B cell (primary cell): ENCODE measurements around the gene PLCL1. TPM values are rescaled to one million over a fixed set of nuclear protein-coding genes. Genes with fewer than 3 reads are reported as not detected.

Source experiments
- ATAC-seq: fragments of 200-7000 bp; cut with Tn5 transposase; one replicate; pipeline ENCODE4 v1.10.0; 2021; ENCODE audit warnings: low read depth, mild to moderate bottlenecking, moderate number of reproducible peaks, moderate library complexity
- CTCF ChIA-PET: fragments of 350-600 bp; sonication (Branson Sonifier 250); formaldehyde crosslinking; loops from one replicate; lab custom pipeline; 2021; ENCODE audit warnings: antibody characterized with exemption, inconsistent platforms; lab: Charles Lee
- POLR2A ChIA-PET: fragments of 350-600 bp; sonication (Branson Sonifier 250); formaldehyde crosslinking; loops from one replicate; lab custom pipeline; 2021; ENCODE audit warnings: antibody characterized with exemption; lab: Charles Lee
- DNase-seq: peaks from one replicate; pipeline ENCODE4 v3.0.0; 2013
- H2AFZ ChIP-seq: 2 replicates; pipeline ENCODE4 v1.6.1; 2012; ENCODE audit warnings: mild to moderate bottlenecking, low read depth, low read length; ENCODE audit not compliant: insufficient read depth, poor library complexity, severe bottlenecking
- H3K27ac ChIP-seq, 2 donors: 1 replicate in 1 of 2; 2 replicates in 1 of 2; pipeline ENCODE4 v1.5.1; 2012 to 2013; ENCODE audit warnings: low read length in 2 of 2, mild to moderate bottlenecking in 2 of 2, moderate library complexity in 1 of 2
- H3K27me3 ChIP-seq, 4 experiments: fragments of 200-600 bp in 1 of 4; sonication (generic) in 1 of 4; replicated peaks in 1 of 4; 1 replicate in 2 of 4; 2 replicates in 2 of 4; pipeline versions ENCODE4 v1.6.1 to v1.7.0; 2013 to 2016; ENCODE audit warnings: low read length in 3 of 4, mild to moderate bottlenecking in 2 of 4, mixed read lengths in 1 of 4, moderate library complexity in 1 of 4; ENCODE audit not compliant: insufficient read depth in 4 of 4, control insufficient read depth in 3 of 4; ENCODE audit errors: control extremely low read depth in 1 of 4
- H3K36me3 ChIP-seq, 2 experiments: replicated peaks in 1 of 2; 1 replicate in 1 of 2; 2 replicates in 1 of 2; pipeline versions ENCODE4 v1.6.1 to v1.7.1; 2013; ENCODE audit warnings: low read length in 1 of 2; ENCODE audit not compliant: insufficient read depth in 2 of 2, control insufficient read depth in 1 of 2; ENCODE audit errors: control extremely low read depth in 1 of 2, extremely low read depth in 1 of 2
- H3K4me1 ChIP-seq, 2 donors: fragments of 200-600 bp in 1 of 2; sonication (generic) in 1 of 2; 1 replicate in 1 of 2; 2 replicates in 1 of 2; pipeline versions ENCODE4 v1.5.1 to v1.6.1; 2013 to 2017; ENCODE audit warnings: low read length in 2 of 2; ENCODE audit not compliant: control insufficient read depth in 2 of 2, insufficient read depth in 2 of 2
- H3K4me2 ChIP-seq: replicated peaks from 2 replicates; pipeline ENCODE3; 2012; ENCODE audit warnings: mild to moderate bottlenecking, low read depth, low read length; ENCODE audit not compliant: poor library complexity, severe bottlenecking
- H3K4me3 ChIP-seq, 5 experiments: fragments of 200-600 bp in 1 of 5; sonication (generic) in 1 of 5; 1 replicate in 3 of 5; 2 replicates in 2 of 5; pipeline versions ENCODE4 v1.5.1 to v1.7.0; 2011 to 2016; ENCODE audit warnings: low read length in 4 of 5, mild to moderate bottlenecking in 4 of 5, low read depth in 2 of 5, control low read depth in 1 of 5, moderate library complexity in 1 of 5; ENCODE audit not compliant: insufficient read depth in 1 of 5; ENCODE audit errors: control extremely low read depth in 1 of 5, extremely low read depth in 1 of 5
- H3K79me2 ChIP-seq: fragments of 200-600 bp; sonication (generic); one replicate; pipeline ENCODE4 v1.6.0; 2016; ENCODE audit warnings: low read length; ENCODE audit not compliant: control insufficient read depth, insufficient read depth
- H3K9ac ChIP-seq: fragments of 200-600 bp; sonication (generic); 2 replicates; pipeline ENCODE4 v1.6.1; 2017; ENCODE audit warnings: mild to moderate bottlenecking, low read length, moderate library complexity
- H3K9me3 ChIP-seq, 3 donors: one replicate each; pipeline versions ENCODE4 v1.6.1 to v1.7.1; 2013; ENCODE audit warnings: low read length in 2 of 3; ENCODE audit not compliant: control insufficient read depth in 2 of 3, insufficient read depth in 1 of 3; ENCODE audit errors: control extremely low read depth in 1 of 3
- H4K20me1 ChIP-seq: 2 replicates; pipeline ENCODE4 v1.6.0; 2012; ENCODE audit warnings: mild to moderate bottlenecking, low read length; ENCODE audit not compliant: insufficient read depth, control insufficient read depth, poor library complexity, severe bottlenecking
- H3K27ac Mint-ChIP-seq: one replicate; pipeline ENCODE4 v1.8.0; 2021; ENCODE audit warnings: mixed read lengths
- H3K27me3 Mint-ChIP-seq: one replicate; pipeline ENCODE4 v1.8.0; 2021; ENCODE audit warnings: mixed read lengths
- H3K4me1 Mint-ChIP-seq: one replicate; pipeline ENCODE4 v1.8.0; 2021; ENCODE audit warnings: mixed read lengths
- H3K4me3 Mint-ChIP-seq: one replicate; pipeline ENCODE4 v1.8.0; 2021; ENCODE audit warnings: mixed read lengths
- H3K9me3 Mint-ChIP-seq: one replicate; pipeline ENCODE4 v1.8.0; 2022; ENCODE audit warnings: mixed read lengths; ENCODE audit not compliant: insufficient read depth
- EZH2 ChIP-seq: IDR thresholded peaks from 2 replicates; pipeline ENCODE4 v1.6.1; 2012; ENCODE audit warnings: borderline replicate concordance, low read depth, mild to moderate bottlenecking, moderate library complexity, low read length; ENCODE audit not compliant: insufficient read depth, poor library complexity, severe bottlenecking
- WGBS: methylation state at CpG from one replicate; pipeline ENCODE4 v1.1.5; 2013; ENCODE audit warnings: missing lambda C conversion rate; ENCODE audit not compliant: insufficient coverage; 5-methylcytosine and 5-hydroxymethylcytosine counted together
- intact Hi-C: fragments of 100-400 bp; cut with micrococcal nuclease; formaldehyde crosslinking; loops from one replicate; pipeline ENCODE4 v1.10.0; 2022
- polyA plus RNA-seq: library from polyadenylated mRNA; depleted of rRNA; stranded (reverse); fragments of >200 nt; gene quantifications from 2 replicates; pipeline ENCODE4 v1.2.3, GENCODE V29; 2012
- total RNA-seq, 2 donors: library from RNA; stranded (reverse); fragments of 120-200 nt in 1 of 2; gene quantifications; 1 replicate in 1 of 2; 2 replicates in 1 of 2; pipeline versions ENCODE4 v1.2.3 to v1.2.4, GENCODE V29; 2013 to 2022
- TF ChIP-seq, protein P1 (sequence below): fragments of 200-600 bp; IDR thresholded peaks from one replicate; pipeline ENCODE4 v1.8.0; 2022; ENCODE audit warnings: antibody characterized with exemption, mild to moderate bottlenecking

PLCL1 gene
- total and polyA plus RNA-seq, 2 donors (not counting 1 experiment from before 2014, with no cell fraction given), result 0.07 to 0.25 TPM

DNA sequence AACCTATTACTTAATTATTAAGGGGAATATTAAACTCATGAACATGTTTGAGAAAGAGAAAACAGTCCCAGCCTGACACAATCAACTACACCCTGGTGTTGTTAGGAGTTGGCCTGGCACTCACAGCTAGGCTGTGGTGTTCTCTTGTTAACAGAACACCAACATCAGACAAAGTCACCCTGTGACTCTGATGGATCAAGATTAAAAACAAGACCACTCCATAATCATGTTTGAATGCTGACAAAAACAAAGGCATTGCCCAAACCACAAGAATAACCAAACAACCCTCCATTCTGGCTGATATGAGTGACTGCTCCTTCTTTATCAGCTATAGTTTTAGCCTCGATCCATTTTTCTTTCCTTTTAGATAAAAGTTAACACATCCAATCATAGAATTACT is 22.3 kb upstream of the PLCL1 start:
- Mint-ChIP-seq H3K27ac (no peak overlapping the region), H3K9me3 (no peaks in the 10 kb centered on the region), H3K4me3 (no peak overlapping the region), H3K4me1 (peaks cover 2% of the 10 kb centered on the region), H3K27me3 (peaks cover 21% of the 10 kb centered on the region)
- H3K36me3 ChIP-seq, result no peaks in the 10 kb centered on the region
- no peak overlapping the region for H3K4me3 ChIP-seq
- H3K27me3 ChIP-seq, result peaks cover 0 to 19% (median 7%) of the 10 kb centered on the region in 4 experiments
- H4K20me1 ChIP-seq, result no peaks in the 10 kb centered on the region
- H3K79me2 ChIP-seq, result no peaks in the 10 kb centered on the region
- H3K9ac ChIP-seq, result no peak overlapping the region
- POLR2A ChIA-PET, result no interaction called here
- H2AFZ ChIP-seq, result no peak overlapping the region
- CTCF ChIA-PET, result no interaction called here
- no peak for DNase-seq
- H3K27ac ChIP-seq, result no peak overlapping the region
- no CpG with 5 or more reads among the region's 1 CpG for WGBS
- ATAC-seq, result no peak
- intact Hi-C loops, result no loop called here
- peaks cover 8 to 9% of the 10 kb centered on the region in 2 donors for H3K4me1 ChIP-seq
- no peak for TF ChIP-seq EZH2
- TF ChIP-seq, protein P1, sequence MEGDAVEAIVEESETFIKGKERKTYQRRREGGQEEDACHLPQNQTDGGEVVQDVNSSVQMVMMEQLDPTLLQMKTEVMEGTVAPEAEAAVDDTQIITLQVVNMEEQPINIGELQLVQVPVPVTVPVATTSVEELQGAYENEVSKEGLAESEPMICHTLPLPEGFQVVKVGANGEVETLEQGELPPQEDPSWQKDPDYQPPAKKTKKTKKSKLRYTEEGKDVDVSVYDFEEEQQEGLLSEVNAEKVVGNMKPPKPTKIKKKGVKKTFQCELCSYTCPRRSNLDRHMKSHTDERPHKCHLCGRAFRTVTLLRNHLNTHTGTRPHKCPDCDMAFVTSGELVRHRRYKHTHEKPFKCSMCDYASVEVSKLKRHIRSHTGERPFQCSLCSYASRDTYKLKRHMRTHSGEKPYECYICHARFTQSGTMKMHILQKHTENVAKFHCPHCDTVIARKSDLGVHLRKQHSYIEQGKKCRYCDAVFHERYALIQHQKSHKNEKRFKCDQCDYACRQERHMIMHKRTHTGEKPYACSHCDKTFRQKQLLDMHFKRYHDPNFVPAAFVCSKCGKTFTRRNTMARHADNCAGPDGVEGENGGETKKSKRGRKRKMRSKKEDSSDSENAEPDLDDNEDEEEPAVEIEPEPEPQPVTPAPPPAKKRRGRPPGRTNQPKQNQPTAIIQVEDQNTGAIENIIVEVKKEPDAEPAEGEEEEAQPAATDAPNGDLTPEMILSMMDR, result no peak
- H3K4me2 ChIP-seq, result no peak overlapping the region
- H3K9me3 ChIP-seq, result peaks cover 0 to 23% (median 0%) of the 10 kb centered on the region in 3 donors

DNA sequence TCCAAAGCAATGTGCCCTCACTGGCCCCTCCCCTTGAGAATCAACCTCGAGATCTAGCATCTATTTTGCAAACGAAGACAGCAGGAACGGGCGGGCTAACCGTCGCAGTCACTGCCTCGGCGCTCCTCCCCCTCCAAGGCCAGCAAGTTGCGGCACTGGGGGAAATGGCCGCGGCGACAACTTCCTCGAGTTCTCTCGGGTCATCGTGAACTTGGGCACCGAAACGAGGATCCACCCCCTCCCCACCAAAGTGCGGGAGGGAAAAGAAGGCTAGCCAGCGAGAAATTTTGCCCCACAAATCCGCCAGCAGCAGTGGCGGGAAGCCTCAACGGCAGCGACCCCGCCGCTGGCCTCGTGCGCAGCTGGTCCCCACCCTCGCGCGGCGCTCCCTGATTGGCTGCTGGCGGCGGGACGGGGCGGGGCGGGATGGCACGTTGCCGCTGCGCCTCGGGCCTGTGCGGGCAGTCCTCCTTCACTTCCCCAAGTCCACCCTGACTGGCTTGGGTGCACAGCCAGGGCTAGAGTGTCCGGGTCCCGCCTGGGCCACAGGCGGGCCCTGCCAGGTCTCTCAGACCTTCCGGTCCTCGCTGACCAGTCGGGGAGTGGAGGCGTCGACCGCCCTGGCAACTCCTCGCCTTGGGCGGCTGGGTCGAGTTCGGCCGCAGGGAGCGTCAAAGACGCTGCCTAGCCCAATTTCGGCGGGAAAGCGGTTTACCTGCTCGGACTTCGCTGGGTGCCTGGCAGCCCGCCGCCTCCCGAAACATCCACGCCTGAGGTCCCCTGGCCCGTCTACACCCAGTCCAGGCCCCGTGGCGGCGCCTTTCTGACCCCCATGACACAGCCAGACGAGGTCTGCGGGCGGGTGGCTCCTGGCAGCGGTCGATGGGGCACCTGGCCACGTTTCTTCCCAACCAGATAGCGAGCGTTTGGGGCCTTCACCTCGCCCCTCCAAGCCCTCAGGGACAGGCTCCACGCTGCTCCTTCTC is 19.1 kb upstream of the PLCL1 start, which contains the start of gene BOLL:
BOLL (minus strand) TSS at position 364 of the 986 bp plus-strand sequence. CDS start 3,469 bp downstream, outside the sequence.
- Histone ChIP-seq H4K20me1 (no peaks in the 10 kb centered on the region), H3K79me2 (no peaks in the 10 kb centered on the region), H3K36me3 (no peaks in the 10 kb centered on the region), H3K4me2 (peak within 1 kb of the TSS; percentile 95), H2AFZ (peak within 1 kb of the TSS; percentile 85), H3K4me3 (peak within 1 kb of the TSS in 4 of 5 experiments; percentile 24 to 60 (median 51)), H3K9me3 (peaks cover 0 to 25% (median 0%) of the 10 kb centered on the region in 3 donors), H3K9ac (peak within 1 kb of the TSS; percentile 64), H3K27ac (no peak within 1 kb of the TSS), H3K4me1 (peaks cover 8 to 9% of the 10 kb centered on the region in 2 donors), H3K27me3 (peaks cover 0 to 24% (median 15%) of the 10 kb centered on the region in 4 experiments)
- ChIA-PET CTCF (no interaction called here), POLR2A (no interaction called here)
- Mint-ChIP-seq H3K27ac (no peak within 1 kb of the TSS), H3K4me3 (peak within 1 kb of the TSS; percentile 77), H3K9me3 (no peaks in the 10 kb centered on the region), H3K27me3 (peaks cover 39% of the 10 kb centered on the region), H3K4me1 (peaks cover 2% of the 10 kb centered on the region)
- WGBS, result 92% methylated on average over 78 of the region's 80 CpGs
- intact Hi-C loops, result no loop called here
- ATAC-seq (no peak), DNase-seq (no peak)
- TF ChIP-seq, protein P1, result no peak
- TF ChIP-seq EZH2, result no peak
